Stimulated activated naive CD4-positive, alpha-beta T cell treated with Interleukin-2 at 50 U/mL for 16 hours (primary cell): ENCODE results near the gene TNNI3K.
A peak's percentile ranks its signal among the peaks of the same experiment; 100 is the strongest.
"Not testable (repeated sequence)": the region's sequence is repeated elsewhere in the genome, so short reads cannot be mapped to it uniquely, and the experiment has no call there.

ENCODE experiments used
- DNase-seq: peaks from one replicate; lab custom pipeline; 2025; lab: John Stamatoyannopoulos, UW

TNNI3K gene, protein sequence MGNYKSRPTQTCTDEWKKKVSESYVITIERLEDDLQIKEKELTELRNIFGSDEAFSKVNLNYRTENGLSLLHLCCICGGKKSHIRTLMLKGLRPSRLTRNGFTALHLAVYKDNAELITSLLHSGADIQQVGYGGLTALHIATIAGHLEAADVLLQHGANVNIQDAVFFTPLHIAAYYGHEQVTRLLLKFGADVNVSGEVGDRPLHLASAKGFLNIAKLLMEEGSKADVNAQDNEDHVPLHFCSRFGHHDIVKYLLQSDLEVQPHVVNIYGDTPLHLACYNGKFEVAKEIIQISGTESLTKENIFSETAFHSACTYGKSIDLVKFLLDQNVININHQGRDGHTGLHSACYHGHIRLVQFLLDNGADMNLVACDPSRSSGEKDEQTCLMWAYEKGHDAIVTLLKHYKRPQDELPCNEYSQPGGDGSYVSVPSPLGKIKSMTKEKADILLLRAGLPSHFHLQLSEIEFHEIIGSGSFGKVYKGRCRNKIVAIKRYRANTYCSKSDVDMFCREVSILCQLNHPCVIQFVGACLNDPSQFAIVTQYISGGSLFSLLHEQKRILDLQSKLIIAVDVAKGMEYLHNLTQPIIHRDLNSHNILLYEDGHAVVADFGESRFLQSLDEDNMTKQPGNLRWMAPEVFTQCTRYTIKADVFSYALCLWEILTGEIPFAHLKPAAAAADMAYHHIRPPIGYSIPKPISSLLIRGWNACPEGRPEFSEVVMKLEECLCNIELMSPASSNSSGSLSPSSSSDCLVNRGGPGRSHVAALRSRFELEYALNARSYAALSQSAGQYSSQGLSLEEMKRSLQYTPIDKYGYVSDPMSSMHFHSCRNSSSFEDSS

DNA sequence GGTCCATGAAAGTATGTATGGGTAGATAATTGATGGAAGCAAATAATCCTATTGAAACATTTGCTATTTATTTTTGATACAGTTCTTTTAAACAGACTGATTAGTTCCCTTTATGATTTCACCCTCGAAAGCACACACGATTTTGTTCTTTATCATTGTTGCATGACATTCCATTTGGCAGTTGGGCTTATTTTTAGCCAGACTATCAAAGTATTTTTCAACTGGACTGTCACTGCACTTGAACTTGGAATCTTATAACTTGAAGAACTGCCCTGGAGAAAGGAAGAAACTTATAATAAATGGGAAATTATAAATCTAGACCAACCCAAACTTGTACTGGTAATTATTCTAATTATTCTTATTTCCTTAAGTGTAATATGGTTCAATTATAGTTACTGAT lies at the start of gene TNNI3K:
Gene TNNI3K, plus strand, starts transcription at position 235 of the 400 bp plus-strand sequence. Its CDS starts 65 bp downstream, at position 300.
- DNase-seq, result no peak

DNA sequence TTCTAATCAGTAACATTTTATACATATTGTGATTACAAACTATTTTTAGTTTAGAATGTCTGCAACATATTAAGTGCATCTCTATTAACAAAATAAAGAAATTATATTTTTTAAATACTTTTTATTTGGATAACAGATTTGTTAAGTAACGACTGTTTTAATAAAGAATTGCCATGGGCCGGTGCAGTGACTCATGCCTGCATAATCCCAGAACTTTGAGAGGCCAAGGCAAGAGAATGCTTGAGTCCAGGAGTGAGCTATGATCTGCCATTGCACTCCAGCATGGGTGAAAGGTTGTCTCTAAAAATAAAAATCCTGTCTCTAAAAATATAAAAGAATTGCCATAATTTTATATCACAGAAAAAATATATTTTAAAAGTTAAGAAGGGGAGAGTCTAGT lies 41.3 kb upstream of the TNNI3K start:
- DNase-seq, result no peak

DNA sequence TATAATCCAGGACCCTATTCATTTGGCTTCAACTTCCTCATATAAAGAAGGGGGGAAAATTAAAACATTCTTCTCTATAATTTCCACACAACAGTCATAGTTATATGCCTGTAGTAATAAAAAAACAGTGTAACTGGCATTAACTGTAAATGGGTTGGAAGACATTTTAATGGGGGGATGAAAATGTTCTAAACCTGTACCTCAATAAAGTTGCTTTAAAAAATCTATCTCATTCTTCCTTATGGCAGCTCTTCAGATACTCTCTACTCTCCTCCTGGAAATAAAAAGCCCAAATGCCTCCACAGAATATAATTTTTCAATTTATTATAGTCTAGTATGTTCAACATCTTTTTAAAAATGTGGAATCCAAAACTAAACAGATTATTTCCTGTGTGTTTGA lies 39.8 kb upstream of the TNNI3K start:
- DNase-seq, result no peak

DNA sequence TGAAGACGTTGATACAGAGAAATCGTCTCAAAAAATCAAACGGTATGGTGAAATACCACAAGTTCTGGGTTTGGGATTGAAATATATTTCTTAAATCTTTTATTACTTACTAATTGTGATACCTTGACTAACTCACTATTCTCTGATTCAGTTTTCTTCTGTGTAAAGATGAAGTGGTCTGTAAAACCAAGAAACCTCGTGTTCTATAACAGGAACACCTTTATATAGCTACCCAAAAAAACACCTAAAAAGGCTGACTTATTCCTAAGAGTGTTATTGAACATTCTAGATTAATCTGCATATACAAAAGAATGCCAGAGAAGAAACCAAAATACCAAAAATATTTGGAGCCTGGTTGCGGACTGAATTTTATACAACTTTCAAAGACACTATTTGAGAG lies 37.9 kb upstream of the TNNI3K start:
- no peak for DNase-seq

DNA sequence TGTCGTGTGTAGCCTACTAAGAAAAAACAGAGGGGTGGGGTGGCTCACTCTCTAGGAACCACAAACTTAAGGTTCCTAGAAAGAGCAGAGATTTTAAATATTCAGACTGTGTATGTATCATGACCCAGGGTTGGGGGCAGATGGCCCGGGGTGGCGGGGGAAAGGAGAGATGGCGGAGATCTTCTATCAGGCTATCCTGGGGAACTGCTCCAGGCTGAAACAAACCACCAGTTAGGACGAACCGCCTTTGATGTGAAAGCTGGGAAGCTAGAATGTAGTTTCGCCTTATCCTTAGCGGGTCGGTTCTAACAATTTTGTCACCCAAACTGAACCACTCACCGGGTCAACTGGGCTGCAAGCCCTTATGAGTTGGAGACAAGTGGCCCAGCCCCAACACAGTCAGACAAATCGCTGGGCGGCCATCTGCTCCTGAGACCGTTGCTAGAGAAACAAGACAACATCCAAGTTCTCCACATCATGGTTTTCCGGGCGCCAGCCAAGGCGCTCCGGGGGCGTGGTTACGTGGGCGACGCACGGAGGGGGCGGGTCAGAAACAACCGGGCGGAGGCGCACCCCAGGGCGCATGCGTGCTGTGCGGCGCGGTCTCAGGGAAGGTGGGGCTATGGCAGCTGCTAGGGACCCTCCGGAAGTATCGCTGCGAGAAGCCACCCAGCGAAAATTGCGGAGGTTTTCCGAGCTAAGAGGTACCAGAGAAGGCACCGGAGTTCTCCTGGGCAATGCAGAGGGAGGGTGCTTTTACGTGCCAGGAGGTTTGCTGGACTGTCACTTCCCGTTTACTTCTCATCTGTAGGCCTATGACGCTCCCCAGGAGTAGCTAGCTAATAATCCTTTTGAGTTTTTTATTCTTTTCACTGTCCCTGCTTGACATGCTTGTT lies 37.3 kb upstream of the TNNI3K start, which contains the start of the genes FPGT and LRRIQ3:
Gene FPGT, plus strand, starts transcription at position 586 of the 896 bp plus-strand sequence. Its CDS starts 37 bp downstream, at position 623.
Gene LRRIQ3, minus strand, starts transcription at position 520 of the 896 bp plus-strand sequence. CDS start 14,492 bp downstream, outside the sequence.
- peak; percentile 91 for DNase-seq

DNA sequence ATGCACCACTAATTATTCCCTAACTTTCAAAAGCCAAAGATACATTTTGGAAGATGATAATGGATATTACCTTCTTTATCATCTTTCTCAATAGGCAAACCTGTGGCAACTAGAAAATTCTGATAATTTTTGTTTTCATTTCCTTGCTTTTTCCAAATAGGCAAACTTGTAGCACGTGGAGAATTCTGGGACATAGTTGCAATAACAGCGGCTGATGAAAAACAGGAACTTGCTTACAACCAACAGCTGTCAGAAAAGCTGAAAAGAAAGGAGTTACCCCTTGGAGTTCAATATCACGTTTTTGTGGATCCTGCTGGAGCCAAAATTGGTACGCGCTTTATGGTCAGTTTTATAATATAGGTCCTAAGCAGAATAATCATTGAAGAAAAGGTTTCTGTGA lies 35.7 kb upstream of the TNNI3K start:
- no peak for DNase-seq

DNA sequence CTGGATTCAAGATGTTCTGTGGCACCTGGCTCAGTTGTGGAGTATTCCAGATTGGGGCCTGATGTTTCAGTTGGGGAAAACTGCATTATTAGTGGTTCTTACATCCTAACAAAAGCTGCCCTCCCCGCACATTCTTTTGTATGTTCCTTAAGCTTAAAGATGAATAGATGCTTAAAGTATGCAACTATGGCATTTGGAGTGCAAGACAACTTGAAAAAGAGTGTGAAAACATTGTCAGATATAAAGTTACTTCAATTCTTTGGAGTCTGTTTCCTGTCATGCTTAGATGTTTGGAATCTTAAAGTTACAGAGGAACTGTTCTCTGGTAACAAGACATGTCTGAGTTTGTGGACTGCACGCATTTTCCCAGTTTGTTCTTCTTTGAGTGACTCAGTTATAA lies 29.9 kb upstream of the TNNI3K start:
- no peak for DNase-seq

DNA sequence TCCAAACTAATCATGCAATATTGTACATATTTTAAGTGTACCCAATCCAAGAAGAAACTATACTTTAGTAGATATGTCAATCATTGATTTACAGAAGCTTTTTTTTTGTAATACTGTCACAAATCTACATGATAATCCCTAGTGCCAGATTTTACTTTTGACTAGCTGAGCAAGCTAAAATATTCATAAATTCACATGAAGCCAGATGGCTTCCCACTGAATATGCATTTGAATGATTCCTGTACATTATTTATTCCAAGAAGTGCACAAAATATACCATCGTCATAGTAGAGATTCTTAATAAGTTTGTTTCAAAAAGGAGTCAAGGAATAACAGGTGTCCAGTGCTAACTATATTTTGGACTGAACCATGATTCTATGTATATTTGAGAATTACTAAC lies 20.0 kb upstream of the TNNI3K start:
- DNase-seq, result no peak

DNA sequence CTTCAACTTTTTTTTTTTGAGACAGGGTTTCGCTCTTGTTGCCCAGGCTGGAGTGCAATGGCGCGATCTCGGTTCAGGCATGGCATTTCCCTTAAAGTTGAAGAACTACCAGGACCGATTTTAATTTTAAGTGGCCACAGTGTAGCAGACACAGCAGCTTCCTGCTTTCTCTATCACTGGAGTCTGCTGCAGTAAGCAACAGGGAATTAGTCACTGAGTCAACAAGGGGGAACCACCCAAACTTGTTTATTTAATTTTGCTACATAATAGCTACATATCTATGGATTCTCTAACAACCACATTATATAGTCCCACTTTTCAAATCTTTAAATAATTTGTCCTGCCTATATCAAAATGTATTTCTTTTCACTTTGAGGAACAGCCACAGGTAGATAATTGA lies 12.5 kb upstream of the TNNI3K start:
- no peak for DNase-seq

DNA sequence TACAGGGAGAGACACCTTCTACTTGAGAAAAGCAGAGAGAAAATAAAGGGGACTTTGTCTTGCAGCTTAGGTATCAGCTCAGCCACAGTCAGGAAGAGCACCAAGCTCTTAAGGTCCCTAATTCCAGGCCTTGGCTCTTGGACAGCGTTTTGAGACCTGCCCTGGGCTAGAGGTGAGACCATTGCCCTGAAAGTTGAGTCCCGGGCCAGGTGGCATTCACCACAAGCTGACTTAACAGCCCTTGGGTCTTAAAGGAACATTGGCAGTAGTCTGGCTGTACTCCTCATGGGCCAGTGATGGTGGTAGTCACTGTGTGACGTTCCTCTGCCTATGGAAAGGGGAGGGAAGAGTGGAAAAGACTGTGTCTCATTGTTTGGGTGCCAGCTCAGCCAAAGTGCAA lies 11.7 kb upstream of the TNNI3K start:
- DNase-seq, result no peak

DNA sequence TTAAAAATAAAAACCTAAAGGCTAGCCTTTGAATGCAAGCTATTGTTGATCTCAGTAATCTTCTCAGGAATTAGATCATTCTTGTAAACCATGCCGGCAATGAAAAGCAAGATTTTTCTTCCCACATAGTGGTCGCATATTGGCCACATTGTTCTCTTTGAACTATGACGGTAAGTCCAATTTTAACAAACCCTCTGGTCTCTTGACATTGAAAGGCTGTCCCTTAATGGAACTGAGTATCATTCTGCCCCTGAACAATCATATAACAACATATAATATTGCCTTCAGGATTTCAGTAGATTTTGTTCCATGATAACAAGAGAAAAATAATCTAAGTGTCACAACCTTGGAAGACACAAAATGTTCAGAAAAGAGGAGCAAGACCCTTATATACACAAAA lies 1.3 kb downstream of the TNNI3K start:
- no peak for DNase-seq

DNA sequence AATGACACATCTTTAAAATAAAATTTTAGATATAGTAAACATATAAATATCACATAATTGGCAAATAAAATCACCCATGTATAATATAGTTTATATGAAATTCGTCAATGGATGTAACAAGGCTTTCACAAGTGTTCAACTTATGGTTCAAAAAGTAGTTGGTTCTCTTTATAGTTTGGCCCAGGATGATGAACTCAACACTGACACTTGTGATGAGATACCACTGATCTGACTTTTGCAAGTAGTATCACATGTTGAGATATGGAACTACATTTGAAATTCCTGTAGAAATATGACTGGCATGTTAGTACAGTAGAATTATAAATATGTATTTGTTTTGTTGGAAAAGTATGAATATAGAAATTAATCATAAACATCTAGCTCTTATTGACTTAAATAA lies 1.8 kb downstream of the TNNI3K start:
- DNase-seq, result no peak

DNA sequence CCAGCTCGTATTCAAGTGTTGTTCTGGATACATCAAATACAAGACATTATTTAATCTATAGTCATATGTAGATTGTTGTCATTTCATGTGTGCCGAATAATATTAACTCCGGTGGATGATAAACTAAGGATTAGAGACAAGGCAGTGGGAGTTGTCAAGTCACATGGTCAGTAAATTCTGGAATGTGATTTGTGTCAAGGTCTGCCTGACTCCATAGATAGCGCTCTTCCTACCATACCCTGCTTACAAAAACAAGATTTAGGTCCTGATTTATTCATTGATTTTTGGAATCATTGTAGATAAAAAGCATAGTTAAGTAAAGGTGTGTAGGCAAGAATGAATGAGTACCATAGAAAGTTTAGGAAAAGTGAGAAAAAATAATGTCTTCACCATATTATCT lies 2.6 kb downstream of the TNNI3K start:
- DNase-seq, result no peak

DNA sequence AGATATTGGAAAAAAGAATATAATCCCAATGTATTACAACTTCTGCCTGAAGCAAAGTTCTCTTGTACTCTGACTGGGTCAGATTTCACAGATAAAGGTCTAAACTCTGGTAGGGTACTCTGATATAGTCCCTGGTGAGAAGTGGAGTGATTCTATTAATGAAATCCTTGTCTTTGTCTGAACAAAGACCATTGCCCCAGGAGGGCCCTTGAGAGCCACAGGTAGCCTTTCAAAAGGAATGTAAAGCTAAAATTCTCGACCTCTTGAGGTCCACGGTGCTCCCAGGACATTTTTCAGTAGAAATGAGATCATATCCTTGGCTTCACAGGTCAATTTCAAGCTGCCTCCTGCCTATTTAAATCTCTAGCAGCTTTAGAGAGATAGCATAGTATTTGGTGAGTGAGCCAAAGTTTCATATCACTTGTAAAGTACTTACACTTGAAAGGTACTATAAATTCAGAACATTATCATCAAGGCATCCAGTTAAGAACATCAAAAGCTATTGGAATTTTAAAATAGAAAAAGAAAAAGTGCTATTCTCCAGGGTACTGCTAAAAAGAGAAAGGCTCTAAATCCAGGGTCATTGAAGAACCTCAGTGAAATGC lies 10.1 kb downstream of the TNNI3K start:
- DNase-seq, result no peak

DNA sequence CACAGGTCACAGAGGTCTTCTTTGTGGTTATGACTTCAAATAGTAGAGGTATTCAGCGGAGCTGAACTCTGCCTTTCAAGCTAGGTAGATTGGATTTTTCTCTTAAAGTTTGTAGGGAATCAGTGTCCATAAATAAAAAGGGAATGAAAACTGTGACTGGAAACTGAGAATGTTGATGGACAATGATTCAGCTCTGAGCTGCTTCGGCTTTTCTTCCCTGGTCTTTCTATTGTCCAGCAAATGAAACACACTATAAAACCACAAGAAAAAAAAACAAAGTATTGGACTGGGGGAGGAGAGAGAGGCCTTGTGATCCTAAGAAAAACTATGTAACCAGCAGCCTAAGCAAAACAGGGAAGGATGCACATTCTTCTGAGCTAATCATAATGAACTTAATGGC lies 11.1 kb downstream of the TNNI3K start:
- no peak for DNase-seq

DNA sequence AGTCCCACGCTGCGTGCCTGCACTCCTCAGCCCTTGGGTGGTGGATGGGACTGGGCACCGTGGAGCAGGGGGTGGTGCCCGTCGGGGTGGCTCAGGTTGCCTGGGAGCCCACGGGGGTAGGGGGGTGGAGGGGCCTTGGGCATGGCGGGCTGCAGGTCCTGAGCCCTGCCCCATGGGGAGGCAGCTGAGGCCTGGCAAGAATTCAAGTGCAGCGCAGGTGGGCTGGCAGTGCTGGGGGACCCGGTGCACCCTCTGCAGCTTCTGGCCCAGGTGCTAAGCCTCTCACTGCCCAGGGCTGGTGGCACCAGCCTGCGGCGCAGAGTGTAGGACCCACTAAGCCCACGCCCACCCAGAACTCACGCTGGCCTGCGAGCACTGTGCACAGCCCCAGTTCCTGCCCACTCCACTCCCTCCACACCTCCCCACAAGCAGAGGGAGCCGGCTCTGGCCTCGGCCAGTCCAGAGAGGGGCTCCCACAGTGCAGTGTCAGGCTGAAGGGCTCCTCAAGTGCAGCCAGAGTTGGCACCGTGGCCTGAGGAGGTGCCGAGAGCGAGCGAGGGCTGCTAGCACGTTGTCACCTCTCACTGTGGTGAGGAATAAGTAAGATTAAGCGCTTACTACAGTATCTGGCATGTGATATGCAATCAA lies 12.8 kb downstream of the TNNI3K start:
- no peak for DNase-seq

DNA sequence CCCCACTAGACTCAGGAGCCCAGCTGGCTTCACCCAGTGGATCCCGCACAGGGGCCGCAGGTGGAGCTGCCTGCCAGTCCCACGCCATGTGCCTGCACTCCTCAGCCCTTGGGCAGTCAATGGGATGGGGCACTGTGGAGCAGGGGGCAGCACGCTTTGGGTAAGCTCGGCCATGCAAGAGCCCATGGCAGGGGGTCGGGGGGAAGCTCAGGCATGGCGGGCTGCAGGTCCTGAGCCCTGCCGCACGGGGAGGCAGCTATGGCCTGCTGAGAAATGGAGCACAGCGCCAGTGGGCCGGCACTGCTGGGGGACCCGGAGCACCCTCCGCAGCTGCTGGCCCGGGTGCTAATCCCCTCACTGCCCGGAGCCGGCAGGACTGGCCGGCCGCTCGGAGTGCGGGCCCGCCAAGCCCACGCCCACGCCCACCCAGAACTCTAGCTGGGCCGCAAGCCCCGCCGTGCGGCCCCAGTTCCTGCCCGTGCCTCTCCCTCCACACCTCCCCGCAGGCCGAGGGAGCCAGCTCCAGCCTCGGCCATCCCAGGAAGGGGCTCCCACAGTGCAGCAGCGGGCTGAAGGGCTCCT lies 18.1 kb downstream of the TNNI3K start:
- not testable (repeated sequence) for DNase-seq

DNA sequence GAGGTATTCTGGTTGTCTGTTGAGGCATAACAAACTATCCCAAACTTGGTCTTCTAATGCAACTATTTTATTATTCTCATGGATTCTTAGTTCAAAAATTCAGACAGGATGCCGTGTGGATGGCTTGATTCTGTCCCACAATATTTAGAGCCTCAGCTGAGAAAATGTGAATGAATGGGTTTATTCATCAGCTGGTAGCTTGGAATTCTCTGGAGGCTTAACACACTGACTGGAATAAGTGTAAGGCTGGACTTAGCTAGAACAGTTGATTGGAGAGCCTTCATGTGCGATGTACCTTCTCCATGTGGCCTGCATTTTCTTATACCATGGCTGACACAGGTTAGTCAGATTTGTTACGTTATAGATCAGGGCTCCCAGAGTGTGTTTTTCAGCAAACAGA lies 30.8 kb downstream of the TNNI3K start:
- DNase-seq, result no peak

DNA sequence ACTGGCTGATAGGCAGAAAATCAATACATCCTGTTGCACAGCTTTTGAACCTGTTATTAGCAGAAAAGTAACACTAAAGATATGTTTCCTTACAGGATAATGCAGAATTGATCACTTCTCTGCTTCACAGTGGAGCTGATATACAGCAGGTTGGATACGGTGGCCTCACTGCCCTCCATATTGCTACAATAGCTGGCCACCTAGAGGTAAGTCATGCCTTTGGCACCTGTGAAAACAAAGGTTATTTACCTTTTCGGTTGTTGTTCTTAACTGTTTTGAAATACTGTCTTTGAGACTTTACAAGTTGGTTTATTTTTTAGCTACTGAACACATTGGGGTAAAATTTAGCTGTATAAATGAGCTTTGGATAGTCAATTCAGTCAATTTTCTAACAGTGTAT lies 36.3 kb downstream of the TNNI3K start:
- DNase-seq, result no peak

DNA sequence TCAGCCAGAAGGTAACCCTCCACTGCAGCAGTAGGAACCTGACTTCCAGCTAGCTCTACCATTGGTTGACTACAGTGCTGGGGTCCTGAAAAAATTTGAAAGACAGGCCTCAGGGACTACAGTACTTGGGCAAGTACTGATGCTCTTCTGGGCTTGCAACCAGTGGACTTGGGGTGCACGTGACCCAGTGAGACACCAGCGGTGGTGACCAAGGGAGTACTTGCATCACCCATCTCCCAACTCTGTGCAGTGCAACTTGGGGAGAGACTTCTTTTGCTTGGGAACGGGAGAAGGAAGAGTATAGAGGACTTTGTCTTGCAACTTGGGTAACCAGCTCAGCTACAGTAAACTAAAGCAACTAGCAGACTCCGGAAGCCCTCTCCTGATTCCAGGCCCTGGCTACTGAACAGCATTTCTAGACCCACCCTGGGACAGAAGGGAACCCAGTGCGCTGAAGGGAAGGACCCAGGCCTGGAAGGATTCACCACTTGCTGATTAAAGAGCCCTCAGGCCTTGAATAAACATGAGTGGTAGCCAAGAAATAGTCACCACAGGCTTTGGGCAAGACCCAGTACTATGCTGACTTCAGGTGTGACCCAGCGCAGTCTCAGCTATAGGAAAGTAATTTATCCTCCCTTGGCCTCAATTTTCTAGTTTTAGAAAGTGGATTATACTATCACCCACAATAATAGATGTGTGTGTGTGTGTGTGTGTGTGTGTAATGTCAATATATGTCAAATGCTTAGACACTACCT lies 45.6 kb downstream of the TNNI3K start:
- DNase-seq, result no peak
